ENCODE results near the gene STAT3. TPM values are rescaled to one million over a fixed set of nuclear protein-coding genes. Genes with fewer than 3 reads are reported as not detected.

STAT3 gene
- total RNA-seq, 4 donors from 2014 or later = 134 to 255 (median 180) TPM

GRCh38 chr17:42341568-42341967, 46.7 kb downstream of the STAT3 start:
- no peak for TF ChIP-seq CTCF (IDR thresholded peaks at IDR 0.05; ENCODE audit: low read depth)

- TF ChIP-seq CTCF (IDR thresholded peaks at IDR 0.05; ENCODE audit: low read depth) = no peak
These were observed 47.5 kb downstream of the STAT3 start for GRCh38 chr17:42340691-42341127.

- TF ChIP-seq CTCF (IDR thresholded peaks at IDR 0.05; ENCODE audit: low read depth) = no peak
These were observed 49.0 kb downstream of the STAT3 start for GRCh38 chr17:42339221-42339620.

- TF ChIP-seq CTCF (IDR thresholded peaks at IDR 0.05; ENCODE audit: low read depth) = no peak
These were observed 49.7 kb downstream of the STAT3 start for GRCh38 chr17:42338427-42338985.

GRCh38 chr17:42337442-42337841, 50.8 kb downstream of the STAT3 start:
- TF ChIP-seq CTCF (IDR thresholded peaks at IDR 0.05; ENCODE audit: low read depth) = no peak

- no peak for TF ChIP-seq CTCF (IDR thresholded peaks at IDR 0.05; ENCODE audit: low read depth)
These were observed 53.6 kb downstream of the STAT3 start for GRCh38 chr17:42334677-42335076.

- no peak for TF ChIP-seq CTCF (IDR thresholded peaks at IDR 0.05; ENCODE audit: low read depth)
These were observed 55.2 kb downstream of the STAT3 start for GRCh38 chr17:42333053-42333452.

All from subcutaneous adipose tissue (tissue), 4 donors.